ENCODE data around the gene IFITM5.
"Not testable (repeated sequence)": the region's sequence is repeated elsewhere in the genome, so short reads cannot be mapped to it uniquely, and the experiment has no call there.

GRCh38 chr11:328516-329100 is 29.3 kb upstream of the IFITM5 start:
- TF ChIP-seq CTCF, POLR2A (IDR thresholded peaks at IDR 0.05): not testable (repeated sequence)

Data from prostate gland (tissue), 2 donors.